ENCODE results near the gene IL2RA. TPM values are rescaled to one million over a fixed set of nuclear protein-coding genes. Genes with fewer than 3 reads are reported as not detected.

Gene IL2RA
- total RNA-seq, 4 donors from 2014 or later = 0.70 to 3.8 (median 3.0) TPM; not detected in 1

- no peak overlapping the region for H3K27ac ChIP-seq
- no peaks in the 10 kb centered on the region for H3K36me3 ChIP-seq
- DNase-seq = no peak
- H3K27me3 ChIP-seq = peaks cover 0 to 25% (median 2%) of the 10 kb centered on the region in 4 donors
- no peak overlapping the region for H3K4me3 ChIP-seq
- TF ChIP-seq CTCF (IDR thresholded peaks at IDR 0.05) (no peak), POLR2A (IDR thresholded peaks at IDR 0.05) (no peak)
- WGBS, 2 donors = 91 to 92% methylated on average over 7 of the region's 7 CpGs
- H3K4me1 ChIP-seq = peaks cover 0 to 31% (median 7%) of the 10 kb centered on the region in 3 donors
- intact Hi-C loops (cut with DNase I) = no loop called here
- H3K9me3 ChIP-seq = no peaks in the 10 kb centered on the region
Measured at GRCh38 chr10:6047847-6048246, 14.3 kb downstream of the IL2RA start.

GRCh38 chr10:6046773-6047611, 15.2 kb downstream of the IL2RA start:
- no peak overlapping the region for H3K27ac ChIP-seq
- peaks cover 0 to 23% (median 7%) of the 10 kb centered on the region in 3 donors for H3K4me1 ChIP-seq
- WGBS, 2 donors = 79 to 84% methylated on average over 7 to 11 of the region's 14 CpGs
- H3K36me3 ChIP-seq = no peaks in the 10 kb centered on the region
- TF ChIP-seq CTCF (IDR thresholded peaks at IDR 0.05) (no peak), POLR2A (IDR thresholded peaks at IDR 0.05) (no peak)
- intact Hi-C loops (cut with DNase I) = no loop called here
- peaks cover 0 to 20% (median 2%) of the 10 kb centered on the region in 4 donors for H3K27me3 ChIP-seq
- H3K4me3 ChIP-seq = no peak overlapping the region
- no peak for DNase-seq
- H3K9me3 ChIP-seq = no peaks in the 10 kb centered on the region

- Histone ChIP-seq H3K4me3 (no peak overlapping the region), H3K9me3 (no peaks in the 10 kb centered on the region), H3K4me1 (peaks cover 0 to 14% (median 7%) of the 10 kb centered on the region in 3 donors), H3K27ac (no peak overlapping the region), H3K36me3 (no peaks in the 10 kb centered on the region), H3K27me3 (peaks cover 0 to 20% (median 2%) of the 10 kb centered on the region in 4 donors)
- DNase-seq = no peak
- no peak for TF ChIP-seq CTCF (IDR thresholded peaks at IDR 0.05)
- no peak for TF ChIP-seq POLR2A (IDR thresholded peaks at IDR 0.05)
- 68 to 73% methylated on average over 9 of the region's 9 CpGs for WGBS, 2 donors
- intact Hi-C loops (cut with DNase I) = no loop called here
Measured at GRCh38 chr10:6045878-6046772, 16.0 kb downstream of the IL2RA start.

GRCh38 chr10:6045314-6045848, 16.8 kb downstream of the IL2RA start:
- Histone ChIP-seq H3K4me1 (peaks cover 0 to 6% (median 3%) of the 10 kb centered on the region in 3 donors), H3K27ac (no peak overlapping the region), H3K4me3 (no peak overlapping the region), H3K9me3 (no peaks in the 10 kb centered on the region), H3K36me3 (no peaks in the 10 kb centered on the region), H3K27me3 (peaks cover 0 to 20% (median 2%) of the 10 kb centered on the region in 4 donors)
- TF ChIP-seq CTCF (IDR thresholded peaks at IDR 0.05) (no peak), POLR2A (IDR thresholded peaks at IDR 0.05) (no peak)
- DNase-seq = no peak
- intact Hi-C loops (cut with DNase I) = no loop called here
- 48 to 49% methylated on average over 8 of the region's 8 CpGs for WGBS, 2 donors
